K562 treated with DMSO at 1 percent for 24 hours (cell line): Measurements from ENCODE around the gene DDT. TPM values are rescaled to one million over a fixed set of nuclear protein-coding genes. Genes with fewer than 3 reads are reported as not detected.

Source experiments
- total RNA-seq: library from RNA; unstranded; fragments of 300-600 nt; gene quantifications from 2 replicates; pipeline ENCODE4 v1.2.3, GENCODE V29; 2022; ENCODE audit warnings: low read depth; ENCODE audit not compliant: insufficient read depth

DDT gene
- total RNA-seq = 82.3 and 114 TPM in 2 replicates

DNA sequence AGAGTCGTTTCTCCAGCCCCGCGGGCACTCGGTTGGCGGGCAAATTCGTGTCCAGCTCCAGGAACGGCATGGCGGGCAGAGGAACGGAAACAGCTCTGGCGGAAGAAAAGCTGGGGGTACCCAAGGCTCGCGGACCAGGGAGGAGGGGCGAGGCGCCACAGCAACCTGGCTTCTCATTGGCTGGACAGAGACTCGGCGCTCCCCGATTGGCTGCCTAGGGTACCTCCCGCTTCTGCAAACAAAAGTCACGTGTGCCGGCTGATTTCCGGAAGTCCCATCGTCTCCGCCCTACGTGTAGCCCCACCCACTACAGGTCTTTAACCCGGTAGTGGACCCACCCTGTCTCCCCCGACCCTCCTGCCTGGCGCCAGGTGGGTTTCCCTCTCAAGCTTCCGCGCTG is at the start of gene DDT:
DDT (minus strand) TSS at position 97 of the 400 bp plus-strand sequence; CDS start at position 70, 27 bp downstream.

DNA sequence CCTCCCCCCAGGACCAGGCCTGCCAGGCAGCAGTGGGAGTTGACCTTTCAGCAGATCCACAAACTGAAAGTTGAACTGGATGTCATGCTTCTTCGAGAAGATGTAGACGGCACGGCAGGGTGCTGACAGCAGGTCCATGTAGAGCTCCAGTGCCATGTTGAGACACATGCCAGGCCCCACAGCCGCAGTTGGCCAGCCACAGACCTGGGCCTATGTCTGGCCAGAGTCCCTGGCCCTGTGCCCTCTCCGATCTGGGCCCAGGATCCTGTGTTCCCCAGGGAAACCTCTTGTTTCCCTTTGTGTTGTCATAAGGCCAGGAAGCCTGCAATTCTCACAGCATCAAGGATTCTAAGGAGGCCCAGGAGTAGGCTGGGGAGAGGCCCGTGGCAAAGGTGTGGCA is 31.0 kb upstream of the DDT start, which contains the start of gene GSTT4:
GSTT4 (minus strand) TSS at position 253 of the 400 bp plus-strand sequence; CDS start at position 156, 97 bp downstream.

DNA sequence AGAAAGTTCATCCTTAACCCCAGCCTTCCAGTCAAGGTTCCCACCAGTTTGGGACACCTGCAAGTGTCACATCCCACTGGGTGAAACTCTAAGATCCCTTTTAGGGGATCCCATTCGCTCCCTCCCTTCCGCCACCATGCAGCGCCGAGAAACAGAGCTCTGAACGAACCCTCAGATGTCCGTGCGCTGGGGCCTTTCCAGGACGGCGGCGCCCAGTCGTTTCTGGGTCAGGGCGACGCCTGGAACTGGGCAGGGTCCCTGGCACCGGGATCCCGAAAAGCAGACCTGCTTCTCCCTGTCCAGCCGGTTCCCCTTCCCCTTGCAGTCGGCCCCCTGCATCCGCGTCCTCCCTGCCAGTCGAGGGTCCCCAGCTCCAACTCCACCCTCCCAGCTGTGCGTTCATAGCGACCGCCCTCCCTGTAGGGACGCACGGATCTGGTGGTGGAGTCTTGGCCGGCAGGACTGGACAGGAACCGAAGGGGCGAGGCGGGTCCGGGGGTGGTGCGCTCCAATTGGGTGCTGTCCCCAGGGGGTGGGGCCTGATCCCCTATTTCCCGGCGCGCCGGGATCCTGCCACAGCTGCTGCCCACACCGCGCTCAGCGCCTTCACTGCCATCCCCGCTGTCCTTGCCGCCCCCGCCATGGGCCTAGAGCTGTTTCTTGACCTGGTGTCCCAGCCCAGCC is 5.5 kb upstream of the DDT start, which contains the start of gene GSTT2:
GSTT2 (plus strand) TSS at position 578 of the 684 bp plus-strand sequence.

DNA sequence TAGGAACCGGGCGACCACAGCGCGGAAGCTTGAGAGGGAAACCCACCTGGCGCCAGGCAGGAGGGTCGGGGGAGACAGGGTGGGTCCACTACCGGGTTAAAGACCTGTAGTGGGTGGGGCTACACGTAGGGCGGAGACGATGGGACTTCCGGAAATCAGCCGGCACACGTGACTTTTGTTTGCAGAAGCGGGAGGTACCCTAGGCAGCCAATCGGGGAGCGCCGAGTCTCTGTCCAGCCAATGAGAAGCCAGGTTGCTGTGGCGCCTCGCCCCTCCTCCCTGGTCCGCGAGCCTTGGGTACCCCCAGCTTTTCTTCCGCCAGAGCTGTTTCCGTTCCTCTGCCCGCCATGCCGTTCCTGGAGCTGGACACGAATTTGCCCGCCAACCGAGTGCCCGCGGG is 7.7 kb downstream of the DDT start, which contains the start of gene DDTL:
DDTL (plus strand) TSS at position 321 of the 400 bp plus-strand sequence; CDS start at position 348, 27 bp downstream.

DNA sequence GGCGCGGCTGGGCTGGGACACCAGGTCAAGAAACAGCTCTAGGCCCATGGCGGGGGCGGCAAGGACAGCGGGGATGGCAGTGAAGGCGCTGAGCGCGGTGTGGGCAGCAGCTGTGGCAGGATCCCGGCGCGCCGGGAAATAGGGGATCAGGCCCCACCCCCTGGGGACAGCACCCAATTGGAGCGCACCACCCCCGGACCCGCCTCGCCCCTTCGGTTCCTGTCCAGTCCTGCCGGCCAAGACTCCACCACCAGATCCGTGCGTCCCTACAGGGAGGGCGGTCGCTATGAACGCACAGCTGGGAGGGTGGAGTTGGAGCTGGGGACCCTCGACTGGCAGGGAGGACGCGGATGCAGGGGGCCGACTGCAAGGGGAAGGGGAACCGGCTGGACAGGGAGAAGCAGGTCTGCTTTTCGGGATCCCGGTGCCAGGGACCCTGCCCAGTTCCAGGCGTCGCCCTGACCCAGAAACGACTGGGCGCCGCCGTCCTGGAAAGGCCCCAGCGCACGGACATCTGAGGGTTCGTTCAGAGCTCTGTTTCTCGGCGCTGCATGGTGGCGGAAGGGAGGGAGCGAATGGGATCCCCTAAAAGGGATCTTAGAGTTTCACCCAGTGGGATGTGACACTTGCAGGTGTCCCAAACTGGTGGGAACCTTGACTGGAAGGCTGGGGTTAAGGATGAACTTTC is 13.0 kb downstream of the DDT start, which contains the start of gene GSTT2B:
GSTT2B (minus strand) TSS at position 112 of the 688 bp plus-strand sequence; CDS start at position 48, 64 bp downstream.

Other genes with a start within 250 kb of the DDT start
- gene ZNF70, start 223.3 kb downstream of the DDT start, total RNA-seq = 1.1 and 1.4 TPM in 2 replicates
- gene VPREB3, start 220.0 kb downstream of the DDT start, total RNA-seq = 1.4 TPM in 1 of 2 replicates, not detected in the other
- gene C22orf15, start 211.5 kb downstream of the DDT start, total RNA-seq = 0.17 TPM in 1 of 2 replicates, not detected in the other
- 144 and 162 TPM in 2 replicates for gene CHCHD10, start 206.5 kb downstream of the DDT start, total RNA-seq
- gene MMP11, start 201.6 kb downstream of the DDT start, total RNA-seq = 1.7 and 2.3 TPM in 2 replicates
- 123 and 143 TPM in 2 replicates for gene SMARCB1, start 187.5 kb downstream of the DDT start, total RNA-seq
- gene DERL3, start 135.4 kb downstream of the DDT start, total RNA-seq = 1.4 and 2.5 TPM in 2 replicates
- gene SLC2A11, start 116.6 kb downstream of the DDT start, total RNA-seq = 4.4 and 7.2 TPM in 2 replicates
- gene MIF, start 80.1 kb downstream of the DDT start, total RNA-seq = 258 and 290 TPM in 2 replicates
- gene GSTT2B, start 13.2 kb downstream of the DDT start, total RNA-seq = not detected in 2 replicates
- gene DDTL, start 7.6 kb downstream of the DDT start, total RNA-seq = 0.65 and 1.3 TPM in 2 replicates
- gene GSTT2, start 5.7 kb upstream of the DDT start, total RNA-seq = not detected in 2 replicates
- not detected in 2 replicates for gene GSTT4, start 31.0 kb upstream of the DDT start, total RNA-seq
- gene CABIN1, start 36.9 kb upstream of the DDT start, total RNA-seq = 55.3 and 57.4 TPM in 2 replicates
- gene SUSD2, start 207.0 kb upstream of the DDT start, total RNA-seq = 0.27 and 0.52 TPM in 2 replicates